ENCODE results near the gene TEAD1.

DNA sequence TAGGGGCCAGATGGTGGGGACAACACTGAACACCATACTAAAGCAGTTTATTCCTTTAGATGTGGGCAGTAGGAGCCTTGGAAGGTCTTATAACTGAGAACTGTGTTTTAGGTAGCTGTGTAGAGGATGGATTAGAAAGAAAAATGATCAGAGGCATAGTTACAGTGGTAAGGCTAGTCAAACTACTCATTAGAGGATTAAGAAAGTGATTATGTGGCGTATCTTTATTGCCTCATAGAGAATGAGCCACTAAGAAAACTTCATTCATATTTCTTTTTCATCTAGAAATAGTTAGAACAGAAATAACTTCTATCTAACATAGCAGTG lies 179.1 kb downstream of the TEAD1 start:
- TF ChIP-seq, protein P1, sequence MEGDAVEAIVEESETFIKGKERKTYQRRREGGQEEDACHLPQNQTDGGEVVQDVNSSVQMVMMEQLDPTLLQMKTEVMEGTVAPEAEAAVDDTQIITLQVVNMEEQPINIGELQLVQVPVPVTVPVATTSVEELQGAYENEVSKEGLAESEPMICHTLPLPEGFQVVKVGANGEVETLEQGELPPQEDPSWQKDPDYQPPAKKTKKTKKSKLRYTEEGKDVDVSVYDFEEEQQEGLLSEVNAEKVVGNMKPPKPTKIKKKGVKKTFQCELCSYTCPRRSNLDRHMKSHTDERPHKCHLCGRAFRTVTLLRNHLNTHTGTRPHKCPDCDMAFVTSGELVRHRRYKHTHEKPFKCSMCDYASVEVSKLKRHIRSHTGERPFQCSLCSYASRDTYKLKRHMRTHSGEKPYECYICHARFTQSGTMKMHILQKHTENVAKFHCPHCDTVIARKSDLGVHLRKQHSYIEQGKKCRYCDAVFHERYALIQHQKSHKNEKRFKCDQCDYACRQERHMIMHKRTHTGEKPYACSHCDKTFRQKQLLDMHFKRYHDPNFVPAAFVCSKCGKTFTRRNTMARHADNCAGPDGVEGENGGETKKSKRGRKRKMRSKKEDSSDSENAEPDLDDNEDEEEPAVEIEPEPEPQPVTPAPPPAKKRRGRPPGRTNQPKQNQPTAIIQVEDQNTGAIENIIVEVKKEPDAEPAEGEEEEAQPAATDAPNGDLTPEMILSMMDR (IDR thresholded peaks at IDR 0.05): no peak
- no peak for TF ChIP-seq ZFX (IDR thresholded peaks at IDR 0.05; ENCODE audit: borderline replicate concordance)

Data from 22Rv1 (cell line).